Suprapubic skin (tissue), 4 donors: Measurements from ENCODE around the gene GDAP1L1.

Source experiments
- CTCF ChIP-seq, 2 donors: fragments of 200-600 bp in 1 of 2; fragments of 450-650 bp in 1 of 2; sonication (generic) in 1 of 2; IDR thresholded peaks; one replicate each; pipeline ENCODE4 v1.5.1; 2016 to 2019; ENCODE audit warnings: antibody characterized with exemption in 2 of 2, mild to moderate bottlenecking in 1 of 2, moderate library complexity in 1 of 2
- EP300 ChIP-seq: sonication (generic); formaldehyde crosslinking; IDR thresholded peaks from one replicate; pipeline ENCODE4 v1.6.1; 2017; ENCODE audit warnings: antibody characterized with exemption
- POLR2A ChIP-seq, 2 donors: fragments of 450-650 bp; IDR thresholded peaks; one replicate each; pipeline ENCODE4 v1.6.1; 2017; ENCODE audit warnings: antibody characterized with exemption in 2 of 2, mild to moderate bottlenecking in 2 of 2, moderate library complexity in 2 of 2
- POLR2AphosphoS5 ChIP-seq, 3 donors: sonication (generic); formaldehyde crosslinking; IDR thresholded peaks; one replicate each; pipeline ENCODE4 v1.6.1; 2017; ENCODE audit warnings: antibody characterized with exemption in 3 of 3

GRCh38 chr20:44301285-44301684 lies 54.2 kb downstream of the GDAP1L1 start:
- no peak for TF ChIP-seq CTCF (IDR thresholded peaks at IDR 0.05)
- TF ChIP-seq POLR2A (IDR thresholded peaks at IDR 0.05), result no peak
- TF ChIP-seq POLR2AphosphoS5 (IDR thresholded peaks at IDR 0.05), result no peak
- no peak for TF ChIP-seq EP300
